ENCODE results near the gene RALB. TPM values are rescaled to one million over a fixed set of nuclear protein-coding genes. Genes with fewer than 3 reads are reported as not detected.

Gene RALB
- total RNA-seq, 1 donor from 2014 or later = 52.7 TPM

DNA sequence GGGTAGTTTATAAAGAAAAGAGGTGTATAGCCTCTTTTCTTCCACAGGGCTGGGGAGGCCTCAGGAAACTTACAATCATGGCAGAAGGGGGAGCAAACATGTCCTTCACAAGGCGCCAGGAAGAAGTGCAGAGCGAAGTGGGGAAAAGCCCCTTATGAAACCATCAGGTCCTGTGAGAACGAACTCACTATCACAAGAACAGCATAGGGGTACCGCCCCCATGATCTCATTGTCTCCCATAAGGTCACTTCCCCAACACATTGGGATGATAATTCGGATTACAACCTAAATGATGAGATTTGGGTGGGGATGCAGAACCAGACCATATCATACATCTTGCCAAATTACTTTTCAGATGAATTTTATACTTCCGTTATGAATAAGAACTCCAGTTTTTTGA lies 32.4 kb downstream of the RALB start:
- H3K36me3 ChIP-seq (ENCODE audit: control insufficient read depth, insufficient read depth, low read length) = peaks cover 11% of the 10 kb centered on the region
- TF ChIP-seq CTCF (IDR thresholded peaks at IDR 0.05; ENCODE audit: insufficient read depth, low read length, severe bottlenecking) = no peak
- FAIRE-seq (no peak), DNase-seq (ENCODE audit: low read depth) (no peak)
- no peak overlapping the region for H3K4me3 ChIP-seq (ENCODE audit: low read depth, low read length)
- H3K27me3 ChIP-seq (ENCODE audit: control insufficient read depth, insufficient read depth, low read length) = no peaks in the 10 kb centered on the region

- Histone ChIP-seq H3K27me3 (ENCODE audit: control insufficient read depth, insufficient read depth, low read length) (no peaks in the 10 kb centered on the region), H3K4me3 (ENCODE audit: low read depth, low read length) (no peak overlapping the region), H3K36me3 (ENCODE audit: control insufficient read depth, insufficient read depth, low read length) (peaks cover 7% of the 10 kb centered on the region)
- peak; percentile 7 for FAIRE-seq
- DNase-seq (ENCODE audit: low read depth) = peak; percentile 89
- TF ChIP-seq CTCF (IDR thresholded peaks at IDR 0.05; ENCODE audit: insufficient read depth, low read length, severe bottlenecking) = no peak
Measured at GRCh38 chr2:120287183-120288015, 34.7 kb downstream of the RALB start.

DNA sequence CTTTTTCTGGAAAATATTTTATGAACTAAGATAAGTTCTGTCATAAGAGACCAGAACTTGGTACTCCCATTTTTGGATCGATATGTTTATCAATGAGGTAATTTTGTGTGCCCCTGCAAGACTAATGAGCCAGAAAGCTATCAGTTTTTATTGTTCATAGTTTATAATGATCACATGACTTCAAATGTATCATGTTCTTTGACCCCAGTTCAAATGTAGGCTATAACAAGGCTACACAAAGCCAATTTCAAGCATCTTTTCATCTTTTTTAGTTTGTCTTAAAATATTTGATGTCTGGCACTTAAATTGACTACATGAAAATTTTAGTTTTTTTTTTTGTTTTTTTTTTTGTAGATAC lies 35.3 kb downstream of the RALB start:
- TF ChIP-seq CTCF (IDR thresholded peaks at IDR 0.05; ENCODE audit: insufficient read depth, low read length, severe bottlenecking) = no peak
- Histone ChIP-seq H3K36me3 (ENCODE audit: control insufficient read depth, insufficient read depth, low read length) (peaks cover 7% of the 10 kb centered on the region), H3K27me3 (ENCODE audit: control insufficient read depth, insufficient read depth, low read length) (no peaks in the 10 kb centered on the region), H3K4me3 (ENCODE audit: low read depth, low read length) (no peak overlapping the region)
- no peak for FAIRE-seq
- DNase-seq (ENCODE audit: low read depth) = no peak

- no peak for TF ChIP-seq CTCF (IDR thresholded peaks at IDR 0.05; ENCODE audit: insufficient read depth, low read length, severe bottlenecking)
- DNase-seq (ENCODE audit: low read depth) (no peak), FAIRE-seq (no peak)
- H3K27me3 ChIP-seq (ENCODE audit: control insufficient read depth, insufficient read depth, low read length) = no peaks in the 10 kb centered on the region
- peaks cover 12% of the 10 kb centered on the region for H3K36me3 ChIP-seq (ENCODE audit: control insufficient read depth, insufficient read depth, low read length)
- no peak overlapping the region for H3K4me3 ChIP-seq (ENCODE audit: low read depth, low read length)
Measured at GRCh38 chr2:120289221-120289906, 36.7 kb downstream of the RALB start.

DNA sequence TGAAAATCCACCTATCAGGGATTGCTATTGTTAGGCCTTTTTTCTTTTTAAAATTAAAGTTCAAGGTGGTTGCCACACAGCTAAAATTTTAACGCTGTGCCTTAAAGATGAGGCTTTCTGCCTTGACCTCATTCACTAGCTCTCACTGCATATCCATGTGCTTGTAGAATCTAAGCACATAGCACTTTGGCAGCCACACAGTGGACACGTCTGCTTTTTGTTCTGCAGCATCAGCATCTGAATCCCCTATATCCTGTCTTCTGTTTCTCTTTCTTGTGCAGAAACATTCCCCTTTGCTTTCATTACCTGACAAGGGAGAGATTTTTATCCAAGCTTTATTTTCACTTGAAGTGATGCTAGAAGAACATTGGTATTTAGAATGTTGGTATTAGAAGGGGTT lies 38.1 kb downstream of the RALB start:
- Histone ChIP-seq H3K36me3 (ENCODE audit: control insufficient read depth, insufficient read depth, low read length) (peaks cover 12% of the 10 kb centered on the region), H3K4me3 (ENCODE audit: low read depth, low read length) (no peak overlapping the region), H3K27me3 (ENCODE audit: control insufficient read depth, insufficient read depth, low read length) (no peaks in the 10 kb centered on the region)
- DNase-seq (ENCODE audit: low read depth) (no peak), FAIRE-seq (no peak)
- TF ChIP-seq CTCF (IDR thresholded peaks at IDR 0.05; ENCODE audit: insufficient read depth, low read length, severe bottlenecking) = no peak
